HEK293 (cell line): ENCODE results near the gene CPTP.

Experiments
- GLI2 ChIP-seq: fragments of 450-650 bp; formaldehyde crosslinking; IDR thresholded peaks from 2 replicates; pipeline ENCODE4; 2017; ENCODE audit warnings: missing biosample characterization, missing genetic modification characterization, low read depth, borderline replicate concordance
- OSR2 ChIP-seq: fragments of 450-650 bp; formaldehyde crosslinking; IDR thresholded peaks from 2 replicates; pipeline ENCODE4 v1.5.1; 2016; ENCODE audit warnings: missing biosample characterization, missing genetic modification characterization
- TCF7L2 ChIP-seq: IDR thresholded peaks from 2 replicates; pipeline ENCODE4 v1.6.1; 2011; ENCODE audit warnings: low read depth, mild to moderate bottlenecking, inconsistent platforms, low read length, moderate library complexity, borderline replicate concordance
- YY1 ChIP-seq: fragments of 450-650 bp; formaldehyde crosslinking; IDR thresholded peaks from 2 replicates; pipeline ENCODE4 v1.5.1; 2018; ENCODE audit warnings: missing biosample characterization, missing genetic modification characterization
- ZFHX2 ChIP-seq: fragments of 450-650 bp; formaldehyde crosslinking; conservative IDR thresholded peaks from 2 replicates; pipeline ENCODE4 v1.5.1; 2016; ENCODE audit warnings: missing biosample characterization, missing genetic modification characterization
- ZNF146 ChIP-seq: fragments of 450-650 bp; formaldehyde crosslinking; IDR thresholded peaks from 2 replicates; pipeline ENCODE4 v1.5.1; 2016; ENCODE audit warnings: missing biosample characterization, missing genetic modification characterization
- ZNF157 ChIP-seq: fragments of 450-650 bp; formaldehyde crosslinking; IDR thresholded peaks from 2 replicates; pipeline ENCODE4 v1.5.1; 2016; ENCODE audit warnings: missing biosample characterization, missing genetic modification characterization
- ZNF211 ChIP-seq: fragments of 450-650 bp; formaldehyde crosslinking; IDR thresholded peaks from 2 replicates; pipeline ENCODE4 v1.5.1; 2016; ENCODE audit warnings: low read depth, missing biosample characterization, missing genetic modification characterization
- ZNF248 ChIP-seq: fragments of 450-650 bp; formaldehyde crosslinking; IDR thresholded peaks from 2 replicates; pipeline ENCODE4 v1.5.1; 2017; ENCODE audit warnings: missing biosample characterization, missing genetic modification characterization
- ZNF274 ChIP-seq, 2 experiments: fragments of 200-500 bp in 1 of 2; fragments of 450-650 bp in 1 of 2; sonication (Bioruptor generic) in 1 of 2; formaldehyde crosslinking in 1 of 2; IDR thresholded peaks; 2 replicates each; pipeline versions ENCODE4 v1.5.1 to v1.6.1; 2014 to 2016; ENCODE audit warnings: borderline replicate concordance in 1 of 2, inconsistent platforms in 1 of 2, low read length in 1 of 2, missing biosample characterization in 1 of 2, missing genetic modification characterization in 1 of 2
- ZNF350 ChIP-seq: fragments of 450-650 bp; formaldehyde crosslinking; IDR thresholded peaks from 2 replicates; pipeline ENCODE4 v1.5.0; 2017; ENCODE audit warnings: missing biosample characterization, mild to moderate bottlenecking, missing genetic modification characterization
- ZNF354C ChIP-seq: fragments of 450-650 bp; formaldehyde crosslinking; IDR thresholded peaks from 2 replicates; pipeline ENCODE4 v1.5.1; 2016; ENCODE audit warnings: missing biosample characterization, missing genetic modification characterization, low read depth, borderline replicate concordance
- ZNF433 ChIP-seq: fragments of 450-650 bp; formaldehyde crosslinking; IDR thresholded peaks from 2 replicates; pipeline ENCODE4 v1.5.1; 2016; ENCODE audit warnings: missing biosample characterization, missing genetic modification characterization, low read depth
- ZNF473 ChIP-seq: fragments of 450-650 bp; formaldehyde crosslinking; IDR thresholded peaks from 2 replicates; pipeline ENCODE4 v1.5.1; 2017; ENCODE audit warnings: missing biosample characterization, missing genetic modification characterization
- ZNF48 ChIP-seq: fragments of 450-650 bp; formaldehyde crosslinking; IDR thresholded peaks from 2 replicates; pipeline ENCODE4 v1.5.1; 2016; ENCODE audit warnings: missing biosample characterization, missing genetic modification characterization
- ZNF548 ChIP-seq: fragments of 450-650 bp; formaldehyde crosslinking; IDR thresholded peaks from 2 replicates; pipeline ENCODE4 v1.5.1; 2016; ENCODE audit warnings: missing biosample characterization, missing genetic modification characterization
- ZNF600 ChIP-seq: fragments of 450-650 bp; formaldehyde crosslinking; IDR thresholded peaks from 2 replicates; pipeline ENCODE4 v1.5.1; 2016; ENCODE audit warnings: missing biosample characterization, missing genetic modification characterization
- ZNF624 ChIP-seq: fragments of 450-650 bp; formaldehyde crosslinking; IDR thresholded peaks from 2 replicates; pipeline ENCODE4 v1.5.1; 2017; ENCODE audit warnings: missing biosample characterization, missing genetic modification characterization
- ZNF654 ChIP-seq: fragments of 450-650 bp; formaldehyde crosslinking; IDR thresholded peaks from 2 replicates; pipeline ENCODE4 v1.5.1; 2016; ENCODE audit warnings: low read depth, missing biosample characterization, missing genetic modification characterization
- ZNF670 ChIP-seq: fragments of 450-650 bp; formaldehyde crosslinking; IDR thresholded peaks from 2 replicates; pipeline ENCODE4 v1.5.1; 2016; ENCODE audit warnings: missing biosample characterization, missing genetic modification characterization, low read depth
- TF ChIP-seq, protein P1 (sequence below): fragments of 450-650 bp; formaldehyde crosslinking; IDR thresholded peaks from 2 replicates; pipeline ENCODE4 v1.5.1; 2016; ENCODE audit warnings: missing biosample characterization, missing genetic modification characterization
- TF ChIP-seq, protein P2 (sequence below): fragments of 450-650 bp; formaldehyde crosslinking; IDR thresholded peaks from 2 replicates; pipeline ENCODE4 v1.5.1; 2017; ENCODE audit warnings: missing biosample characterization, missing genetic modification characterization
- TF ChIP-seq, protein P3 (sequence below): fragments of 450-650 bp; formaldehyde crosslinking; conservative IDR thresholded peaks from 2 replicates; pipeline ENCODE4 v1.5.1; 2016; ENCODE audit warnings: low read depth, missing biosample characterization, missing genetic modification characterization
- TF ChIP-seq, protein P4 (sequence below): fragments of 450-650 bp; formaldehyde crosslinking; IDR thresholded peaks from 2 replicates; pipeline ENCODE4 v1.5.1; 2016; ENCODE audit warnings: missing biosample characterization, missing genetic modification characterization, borderline replicate concordance
- TF ChIP-seq, protein P5 (sequence below): sonication (generic); formaldehyde crosslinking; IDR thresholded peaks from 2 replicates; pipeline ENCODE4 v1.8.1; 2022; ENCODE audit warnings: mild to moderate bottlenecking, moderate library complexity, missing genetic modification reagents
- TF ChIP-seq, protein P6 (sequence below): fragments of 450-650 bp; formaldehyde crosslinking; IDR thresholded peaks from 2 replicates; pipeline ENCODE4 v1.5.1; 2017; ENCODE audit warnings: missing biosample characterization, missing genetic modification characterization

Gene CPTP

DNA sequence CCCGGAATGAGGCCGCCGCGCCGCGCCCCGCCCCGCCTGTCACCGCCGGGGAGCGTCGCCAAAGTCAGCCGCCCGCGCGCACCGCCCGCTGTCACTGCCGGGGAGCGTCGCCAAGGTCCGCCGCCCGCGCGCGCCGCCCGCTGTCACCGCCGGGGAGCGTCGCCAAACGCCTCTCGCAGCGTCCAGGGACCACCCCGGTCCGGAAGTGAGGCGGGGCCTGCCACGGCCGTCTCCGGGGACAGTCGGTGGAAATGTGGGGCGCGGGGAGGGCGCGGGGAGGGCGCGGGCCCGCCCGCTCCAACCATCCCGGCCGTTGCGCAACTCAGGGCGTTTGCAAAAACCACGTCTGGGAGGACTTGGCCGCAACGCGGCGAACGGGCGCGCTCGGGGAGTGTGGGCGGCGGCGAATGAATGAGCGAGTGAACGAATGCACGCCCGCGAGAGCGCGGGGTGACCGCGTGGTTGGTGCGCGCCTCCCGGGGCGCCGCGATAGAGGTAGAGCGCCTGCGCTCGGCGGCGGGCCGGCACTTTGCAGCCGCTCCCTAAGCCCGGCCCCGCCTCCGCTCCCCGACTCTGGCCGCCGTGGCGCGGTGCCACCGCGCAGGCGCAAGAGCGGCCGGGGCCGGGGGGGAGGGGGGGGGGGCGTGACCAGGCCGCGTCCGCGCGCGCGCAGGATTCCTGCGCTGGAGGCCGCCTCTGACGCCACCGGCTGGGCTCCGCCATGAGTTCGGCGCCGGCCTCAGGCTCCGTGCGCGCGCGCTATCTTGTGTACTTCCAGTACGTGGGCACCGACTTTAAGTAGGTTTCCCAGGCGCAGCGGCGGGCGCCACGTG, 16.5 kb upstream of the CPTP start, which contains the start of the genes ACAP3 and PUSL1 (continued):
- TF ChIP-seq ZNF146 (tag by site-specific recombination) (0 out of 2 replicates have a peak, but pooled peaks have one; percentile 16), ZNF600 (tag by site-specific recombination) (no peak; the same call in 1 of the 2 replicates), ZNF473 (tag by site-specific recombination) (no peak), ZNF248 (tag by site-specific recombination) (no peak), YY1 (tag by site-specific recombination) (peak; percentile 17), ZNF157 (tag by site-specific recombination) (no peak), ZNF350 (no peak), ZNF624 (tag by site-specific recombination) (no peak), ZNF548 (tag by site-specific recombination) (no peak), ZNF274 (IDR thresholded peaks at IDR 0.05; ENCODE audit: low read length) (no peak), ZNF274 (tag by site-specific recombination; IDR thresholded peaks at IDR 0.05; ENCODE audit: borderline replicate concordance) (no peak), ZNF48 (no peak), GLI2 (tag by site-specific recombination) (no peak), ZNF670 (tag by site-specific recombination) (no peak), TCF7L2 (no peak), ZNF654 (no peak), ZNF354C (tag by site-specific recombination) (no peak), ZNF211 (no peak), ZFHX2 (tag by site-specific recombination) (peak; percentile 75), ZNF433 (tag by site-specific recombination) (no peak), OSR2 (0 out of 2 replicates have a peak, but pooled peaks have one; percentile 19)
- TF ChIP-seq, protein P1, sequence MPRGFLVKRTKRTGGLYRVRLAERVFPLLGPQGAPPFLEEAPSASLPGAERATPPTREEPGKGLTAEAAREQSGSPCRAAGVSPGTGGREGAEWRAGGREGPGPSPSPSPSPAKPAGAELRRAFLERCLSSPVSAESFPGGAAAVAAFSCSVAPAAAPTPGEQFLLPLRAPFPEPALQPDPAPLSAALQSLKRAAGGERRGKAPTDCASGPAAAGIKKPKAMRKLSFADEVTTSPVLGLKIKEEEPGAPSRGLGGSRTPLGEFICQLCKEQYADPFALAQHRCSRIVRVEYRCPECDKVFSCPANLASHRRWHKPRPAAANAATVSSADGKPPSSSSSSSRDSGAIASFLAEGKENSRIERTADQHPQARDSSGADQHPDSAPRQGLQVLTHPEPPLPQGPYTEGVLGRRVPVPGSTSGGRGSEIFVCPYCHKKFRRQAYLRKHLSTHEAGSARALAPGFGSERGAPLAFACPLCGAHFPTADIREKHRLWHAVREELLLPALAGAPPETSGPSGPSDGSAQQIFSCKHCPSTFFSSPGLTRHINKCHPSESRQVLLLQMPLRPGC (tag by site-specific recombination), result peak; percentile 63; the same call in 1 of the 2 replicates
- TF ChIP-seq, protein P2, sequence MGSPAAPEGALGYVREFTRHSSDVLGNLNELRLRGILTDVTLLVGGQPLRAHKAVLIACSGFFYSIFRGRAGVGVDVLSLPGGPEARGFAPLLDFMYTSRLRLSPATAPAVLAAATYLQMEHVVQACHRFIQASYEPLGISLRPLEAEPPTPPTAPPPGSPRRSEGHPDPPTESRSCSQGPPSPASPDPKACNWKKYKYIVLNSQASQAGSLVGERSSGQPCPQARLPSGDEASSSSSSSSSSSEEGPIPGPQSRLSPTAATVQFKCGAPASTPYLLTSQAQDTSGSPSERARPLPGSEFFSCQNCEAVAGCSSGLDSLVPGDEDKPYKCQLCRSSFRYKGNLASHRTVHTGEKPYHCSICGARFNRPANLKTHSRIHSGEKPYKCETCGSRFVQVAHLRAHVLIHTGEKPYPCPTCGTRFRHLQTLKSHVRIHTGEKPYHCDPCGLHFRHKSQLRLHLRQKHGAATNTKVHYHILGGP (tag by site-specific recombination), result no peak
- TF ChIP-seq, protein P3, sequence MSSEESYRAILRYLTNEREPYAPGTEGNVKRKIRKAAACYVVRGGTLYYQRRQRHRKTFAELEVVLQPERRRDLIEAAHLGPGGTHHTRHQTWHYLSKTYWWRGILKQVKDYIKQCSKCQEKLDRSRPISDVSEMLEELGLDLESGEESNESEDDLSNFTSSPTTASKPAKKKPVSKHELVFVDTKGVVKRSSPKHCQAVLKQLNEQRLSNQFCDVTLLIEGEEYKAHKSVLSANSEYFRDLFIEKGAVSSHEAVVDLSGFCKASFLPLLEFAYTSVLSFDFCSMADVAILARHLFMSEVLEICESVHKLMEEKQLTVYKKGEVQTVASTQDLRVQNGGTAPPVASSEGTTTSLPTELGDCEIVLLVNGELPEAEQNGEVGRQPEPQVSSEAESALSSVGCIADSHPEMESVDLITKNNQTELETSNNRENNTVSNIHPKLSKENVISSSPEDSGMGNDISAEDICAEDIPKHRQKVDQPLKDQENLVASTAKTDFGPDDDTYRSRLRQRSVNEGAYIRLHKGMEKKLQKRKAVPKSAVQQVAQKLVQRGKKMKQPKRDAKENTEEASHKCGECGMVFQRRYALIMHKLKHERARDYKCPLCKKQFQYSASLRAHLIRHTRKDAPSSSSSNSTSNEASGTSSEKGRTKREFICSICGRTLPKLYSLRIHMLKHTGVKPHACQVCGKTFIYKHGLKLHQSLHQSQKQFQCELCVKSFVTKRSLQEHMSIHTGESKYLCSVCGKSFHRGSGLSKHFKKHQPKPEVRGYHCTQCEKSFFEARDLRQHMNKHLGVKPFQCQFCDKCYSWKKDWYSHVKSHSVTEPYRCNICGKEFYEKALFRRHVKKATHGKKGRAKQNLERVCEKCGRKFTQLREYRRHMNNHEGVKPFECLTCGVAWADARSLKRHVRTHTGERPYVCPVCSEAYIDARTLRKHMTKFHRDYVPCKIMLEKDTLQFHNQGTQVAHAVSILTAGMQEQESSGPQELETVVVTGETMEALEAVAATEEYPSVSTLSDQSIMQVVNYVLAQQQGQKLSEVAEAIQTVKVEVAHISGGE (tag by site-specific recombination), result peak; percentile 61; the same call in 1 of the 2 replicates
- TF ChIP-seq, protein P4, sequence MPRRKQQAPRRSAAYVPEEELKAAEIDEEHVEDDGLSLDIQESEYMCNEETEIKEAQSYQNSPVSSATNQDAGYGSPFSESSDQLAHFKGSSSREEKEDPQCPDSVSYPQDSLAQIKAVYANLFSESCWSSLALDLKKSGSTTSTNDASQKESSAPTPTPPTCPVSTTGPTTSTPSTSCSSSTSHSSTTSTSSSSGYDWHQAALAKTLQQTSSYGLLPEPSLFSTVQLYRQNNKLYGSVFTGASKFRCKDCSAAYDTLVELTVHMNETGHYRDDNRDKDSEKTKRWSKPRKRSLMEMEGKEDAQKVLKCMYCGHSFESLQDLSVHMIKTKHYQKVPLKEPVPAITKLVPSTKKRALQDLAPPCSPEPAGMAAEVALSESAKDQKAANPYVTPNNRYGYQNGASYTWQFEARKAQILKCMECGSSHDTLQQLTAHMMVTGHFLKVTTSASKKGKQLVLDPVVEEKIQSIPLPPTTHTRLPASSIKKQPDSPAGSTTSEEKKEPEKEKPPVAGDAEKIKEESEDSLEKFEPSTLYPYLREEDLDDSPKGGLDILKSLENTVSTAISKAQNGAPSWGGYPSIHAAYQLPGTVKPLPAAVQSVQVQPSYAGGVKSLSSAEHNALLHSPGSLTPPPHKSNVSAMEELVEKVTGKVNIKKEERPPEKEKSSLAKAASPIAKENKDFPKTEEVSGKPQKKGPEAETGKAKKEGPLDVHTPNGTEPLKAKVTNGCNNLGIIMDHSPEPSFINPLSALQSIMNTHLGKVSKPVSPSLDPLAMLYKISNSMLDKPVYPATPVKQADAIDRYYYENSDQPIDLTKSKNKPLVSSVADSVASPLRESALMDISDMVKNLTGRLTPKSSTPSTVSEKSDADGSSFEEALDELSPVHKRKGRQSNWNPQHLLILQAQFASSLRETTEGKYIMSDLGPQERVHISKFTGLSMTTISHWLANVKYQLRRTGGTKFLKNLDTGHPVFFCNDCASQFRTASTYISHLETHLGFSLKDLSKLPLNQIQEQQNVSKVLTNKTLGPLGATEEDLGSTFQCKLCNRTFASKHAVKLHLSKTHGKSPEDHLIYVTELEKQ, result no peak
- TF ChIP-seq, protein P5, sequence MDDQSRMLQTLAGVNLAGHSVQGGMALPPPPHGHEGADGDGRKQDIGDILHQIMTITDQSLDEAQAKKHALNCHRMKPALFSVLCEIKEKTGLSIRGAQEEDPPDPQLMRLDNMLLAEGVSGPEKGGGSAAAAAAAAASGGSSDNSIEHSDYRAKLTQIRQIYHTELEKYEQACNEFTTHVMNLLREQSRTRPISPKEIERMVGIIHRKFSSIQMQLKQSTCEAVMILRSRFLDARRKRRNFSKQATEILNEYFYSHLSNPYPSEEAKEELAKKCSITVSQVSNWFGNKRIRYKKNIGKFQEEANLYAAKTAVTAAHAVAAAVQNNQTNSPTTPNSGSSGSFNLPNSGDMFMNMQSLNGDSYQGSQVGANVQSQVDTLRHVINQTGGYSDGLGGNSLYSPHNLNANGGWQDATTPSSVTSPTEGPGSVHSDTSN (CRISPR knock-in tag), result no peak
- TF ChIP-seq, protein P6, sequence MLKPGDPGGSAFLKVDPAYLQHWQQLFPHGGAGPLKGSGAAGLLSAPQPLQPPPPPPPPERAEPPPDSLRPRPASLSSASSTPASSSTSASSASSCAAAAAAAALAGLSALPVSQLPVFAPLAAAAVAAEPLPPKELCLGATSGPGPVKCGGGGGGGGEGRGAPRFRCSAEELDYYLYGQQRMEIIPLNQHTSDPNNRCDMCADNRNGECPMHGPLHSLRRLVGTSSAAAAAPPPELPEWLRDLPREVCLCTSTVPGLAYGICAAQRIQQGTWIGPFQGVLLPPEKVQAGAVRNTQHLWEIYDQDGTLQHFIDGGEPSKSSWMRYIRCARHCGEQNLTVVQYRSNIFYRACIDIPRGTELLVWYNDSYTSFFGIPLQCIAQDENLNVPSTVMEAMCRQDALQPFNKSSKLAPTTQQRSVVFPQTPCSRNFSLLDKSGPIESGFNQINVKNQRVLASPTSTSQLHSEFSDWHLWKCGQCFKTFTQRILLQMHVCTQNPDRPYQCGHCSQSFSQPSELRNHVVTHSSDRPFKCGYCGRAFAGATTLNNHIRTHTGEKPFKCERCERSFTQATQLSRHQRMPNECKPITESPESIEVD (tag by site-specific recombination), result no peak
